ENCODE results near the gene USP32.

DNA sequence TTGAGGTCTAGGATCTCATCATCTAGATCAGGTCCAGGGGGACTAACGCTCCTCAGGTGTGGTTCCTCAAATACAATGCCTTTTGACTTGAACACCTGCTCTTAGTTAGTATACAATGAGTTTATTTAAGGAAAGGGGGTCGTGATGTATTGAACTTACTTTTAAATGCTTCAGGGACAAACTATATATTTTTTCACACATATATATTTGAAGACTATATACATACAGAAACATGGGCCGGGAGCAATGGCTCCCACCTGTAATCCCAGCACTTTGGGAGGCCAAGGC, 11.5 kb upstream of the USP32 start:
- TF ChIP-seq, protein P1, sequence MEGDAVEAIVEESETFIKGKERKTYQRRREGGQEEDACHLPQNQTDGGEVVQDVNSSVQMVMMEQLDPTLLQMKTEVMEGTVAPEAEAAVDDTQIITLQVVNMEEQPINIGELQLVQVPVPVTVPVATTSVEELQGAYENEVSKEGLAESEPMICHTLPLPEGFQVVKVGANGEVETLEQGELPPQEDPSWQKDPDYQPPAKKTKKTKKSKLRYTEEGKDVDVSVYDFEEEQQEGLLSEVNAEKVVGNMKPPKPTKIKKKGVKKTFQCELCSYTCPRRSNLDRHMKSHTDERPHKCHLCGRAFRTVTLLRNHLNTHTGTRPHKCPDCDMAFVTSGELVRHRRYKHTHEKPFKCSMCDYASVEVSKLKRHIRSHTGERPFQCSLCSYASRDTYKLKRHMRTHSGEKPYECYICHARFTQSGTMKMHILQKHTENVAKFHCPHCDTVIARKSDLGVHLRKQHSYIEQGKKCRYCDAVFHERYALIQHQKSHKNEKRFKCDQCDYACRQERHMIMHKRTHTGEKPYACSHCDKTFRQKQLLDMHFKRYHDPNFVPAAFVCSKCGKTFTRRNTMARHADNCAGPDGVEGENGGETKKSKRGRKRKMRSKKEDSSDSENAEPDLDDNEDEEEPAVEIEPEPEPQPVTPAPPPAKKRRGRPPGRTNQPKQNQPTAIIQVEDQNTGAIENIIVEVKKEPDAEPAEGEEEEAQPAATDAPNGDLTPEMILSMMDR (IDR thresholded peaks at IDR 0.05; ENCODE audit: low read depth, low read length, missing input control): no peak
- TF ChIP-seq, protein P2, sequence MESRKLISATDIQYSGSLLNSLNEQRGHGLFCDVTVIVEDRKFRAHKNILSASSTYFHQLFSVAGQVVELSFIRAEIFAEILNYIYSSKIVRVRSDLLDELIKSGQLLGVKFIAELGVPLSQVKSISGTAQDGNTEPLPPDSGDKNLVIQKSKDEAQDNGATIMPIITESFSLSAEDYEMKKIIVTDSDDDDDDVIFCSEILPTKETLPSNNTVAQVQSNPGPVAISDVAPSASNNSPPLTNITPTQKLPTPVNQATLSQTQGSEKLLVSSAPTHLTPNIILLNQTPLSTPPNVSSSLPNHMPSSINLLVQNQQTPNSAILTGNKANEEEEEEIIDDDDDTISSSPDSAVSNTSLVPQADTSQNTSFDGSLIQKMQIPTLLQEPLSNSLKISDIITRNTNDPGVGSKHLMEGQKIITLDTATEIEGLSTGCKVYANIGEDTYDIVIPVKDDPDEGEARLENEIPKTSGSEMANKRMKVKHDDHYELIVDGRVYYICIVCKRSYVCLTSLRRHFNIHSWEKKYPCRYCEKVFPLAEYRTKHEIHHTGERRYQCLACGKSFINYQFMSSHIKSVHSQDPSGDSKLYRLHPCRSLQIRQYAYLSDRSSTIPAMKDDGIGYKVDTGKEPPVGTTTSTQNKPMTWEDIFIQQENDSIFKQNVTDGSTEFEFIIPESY (IDR thresholded peaks at IDR 0.05): no peak
- TF ChIP-seq FOXA1 (IDR thresholded peaks at IDR 0.05) (no peak), TAF1 (conservative IDR thresholded peaks at IDR 0.05) (no peak), RAD21 (IDR thresholded peaks at IDR 0.05) (no peak), YY1 (IDR thresholded peaks at IDR 0.05) (no peak), EGR1 (IDR thresholded peaks at IDR 0.05; ENCODE audit: low read depth in 2 of 2) (no peak), GABPA (IDR thresholded peaks at IDR 0.05 in 1 of 2, conservative IDR thresholded peaks at IDR 0.05 in 1 of 2) (no peak)
- TF ChIP-seq, protein P3, sequence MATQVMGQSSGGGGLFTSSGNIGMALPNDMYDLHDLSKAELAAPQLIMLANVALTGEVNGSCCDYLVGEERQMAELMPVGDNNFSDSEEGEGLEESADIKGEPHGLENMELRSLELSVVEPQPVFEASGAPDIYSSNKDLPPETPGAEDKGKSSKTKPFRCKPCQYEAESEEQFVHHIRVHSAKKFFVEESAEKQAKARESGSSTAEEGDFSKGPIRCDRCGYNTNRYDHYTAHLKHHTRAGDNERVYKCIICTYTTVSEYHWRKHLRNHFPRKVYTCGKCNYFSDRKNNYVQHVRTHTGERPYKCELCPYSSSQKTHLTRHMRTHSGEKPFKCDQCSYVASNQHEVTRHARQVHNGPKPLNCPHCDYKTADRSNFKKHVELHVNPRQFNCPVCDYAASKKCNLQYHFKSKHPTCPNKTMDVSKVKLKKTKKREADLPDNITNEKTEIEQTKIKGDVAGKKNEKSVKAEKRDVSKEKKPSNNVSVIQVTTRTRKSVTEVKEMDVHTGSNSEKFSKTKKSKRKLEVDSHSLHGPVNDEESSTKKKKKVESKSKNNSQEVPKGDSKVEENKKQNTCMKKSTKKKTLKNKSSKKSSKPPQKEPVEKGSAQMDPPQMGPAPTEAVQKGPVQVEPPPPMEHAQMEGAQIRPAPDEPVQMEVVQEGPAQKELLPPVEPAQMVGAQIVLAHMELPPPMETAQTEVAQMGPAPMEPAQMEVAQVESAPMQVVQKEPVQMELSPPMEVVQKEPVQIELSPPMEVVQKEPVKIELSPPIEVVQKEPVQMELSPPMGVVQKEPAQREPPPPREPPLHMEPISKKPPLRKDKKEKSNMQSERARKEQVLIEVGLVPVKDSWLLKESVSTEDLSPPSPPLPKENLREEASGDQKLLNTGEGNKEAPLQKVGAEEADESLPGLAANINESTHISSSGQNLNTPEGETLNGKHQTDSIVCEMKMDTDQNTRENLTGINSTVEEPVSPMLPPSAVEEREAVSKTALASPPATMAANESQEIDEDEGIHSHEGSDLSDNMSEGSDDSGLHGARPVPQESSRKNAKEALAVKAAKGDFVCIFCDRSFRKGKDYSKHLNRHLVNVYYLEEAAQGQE (IDR thresholded peaks at IDR 0.05): no peak
